Karpas-422 (cell line): ENCODE data around the gene CCNY. TPM values are rescaled to one million over a fixed set of nuclear protein-coding genes. Genes with fewer than 3 reads are reported as not detected.

ENCODE experiments used
- DNase-seq: peaks from one replicate; pipeline ENCODE4 v3.0.0-alpha.2; 2015
- H2AFZ ChIP-seq: fragments of 200-600 bp; sonication (generic); 2 replicates; pipeline ENCODE4 v1.6.1; 2014; ENCODE audit warnings: antibody characterized with exemption, low read length, mixed read lengths
- H3K27ac ChIP-seq: fragments of 200-600 bp; sonication (generic); 2 replicates; pipeline ENCODE4 v1.5.1; 2014; ENCODE audit warnings: mild to moderate bottlenecking, low read length, moderate library complexity
- H3K27me3 ChIP-seq: fragments of 200-600 bp; sonication (generic); 2 replicates; pipeline ENCODE4 v1.6.1; 2014; ENCODE audit warnings: low read length, mixed read lengths
- H3K36me3 ChIP-seq: fragments of 200-600 bp; sonication (generic); 2 replicates; pipeline ENCODE4 v1.6.1; 2014; ENCODE audit warnings: low read length, mixed read lengths; ENCODE audit not compliant: insufficient read depth
- H3K4me1 ChIP-seq: fragments of 200-600 bp; sonication (generic); 2 replicates; pipeline ENCODE4 v1.6.1; 2014; ENCODE audit warnings: mild to moderate bottlenecking, low read length, mixed read lengths
- H3K4me2 ChIP-seq: fragments of 200-600 bp; sonication (generic); 2 replicates; pipeline ENCODE4 v1.6.1; 2014; ENCODE audit warnings: low read length, low read depth, mild to moderate bottlenecking; ENCODE audit not compliant: poor library complexity, severe bottlenecking
- H3K4me3 ChIP-seq: fragments of 200-600 bp; sonication (generic); 2 replicates; pipeline ENCODE4 v1.5.1; 2014; ENCODE audit warnings: mild to moderate bottlenecking, antibody characterized with exemption, low read length, mixed read lengths
- H3K79me2 ChIP-seq: fragments of 200-600 bp; sonication (generic); 2 replicates; pipeline ENCODE4 v1.6.1; 2014; ENCODE audit warnings: mild to moderate bottlenecking, low read length, mixed read lengths
- H3K9ac ChIP-seq: fragments of 200-600 bp; sonication (generic); 2 replicates; pipeline ENCODE4 v1.6.0; 2014; ENCODE audit warnings: low read length
- H3K9me2 ChIP-seq: fragments of 200-600 bp; sonication (generic), shearing (Covaris generic); replicated peaks from 2 replicates; pipeline ENCODE4 v1.6.0; 2014; ENCODE audit warnings: mild to moderate bottlenecking, low read length, moderate library complexity; ENCODE audit not compliant: insufficient read depth
- H3K9me3 ChIP-seq: fragments of 300-700, 200-600 bp; sonication (generic); 2 replicates; pipeline ENCODE4 v1.6.1; 2014; ENCODE audit warnings: low read length, mixed read lengths
- H4K20me1 ChIP-seq: fragments of 200-600 bp; sonication (generic); 2 replicates; pipeline ENCODE4 v1.6.1; 2014; ENCODE audit warnings: mild to moderate bottlenecking, antibody characterized with exemption, low read length, low read depth; ENCODE audit not compliant: insufficient read depth
- total RNA-seq: library from RNA; depleted of rRNA; stranded (reverse); fragments of >200 nt; shearing (Covaris generic); gene quantifications from 2 replicates; pipeline ENCODE4 v1.2.3, GENCODE V29; 2014; ENCODE audit warnings: low replicate concordance

CCNY gene
- total RNA-seq, 1 experiment from 2014 or later: 19.4 TPM

DNA sequence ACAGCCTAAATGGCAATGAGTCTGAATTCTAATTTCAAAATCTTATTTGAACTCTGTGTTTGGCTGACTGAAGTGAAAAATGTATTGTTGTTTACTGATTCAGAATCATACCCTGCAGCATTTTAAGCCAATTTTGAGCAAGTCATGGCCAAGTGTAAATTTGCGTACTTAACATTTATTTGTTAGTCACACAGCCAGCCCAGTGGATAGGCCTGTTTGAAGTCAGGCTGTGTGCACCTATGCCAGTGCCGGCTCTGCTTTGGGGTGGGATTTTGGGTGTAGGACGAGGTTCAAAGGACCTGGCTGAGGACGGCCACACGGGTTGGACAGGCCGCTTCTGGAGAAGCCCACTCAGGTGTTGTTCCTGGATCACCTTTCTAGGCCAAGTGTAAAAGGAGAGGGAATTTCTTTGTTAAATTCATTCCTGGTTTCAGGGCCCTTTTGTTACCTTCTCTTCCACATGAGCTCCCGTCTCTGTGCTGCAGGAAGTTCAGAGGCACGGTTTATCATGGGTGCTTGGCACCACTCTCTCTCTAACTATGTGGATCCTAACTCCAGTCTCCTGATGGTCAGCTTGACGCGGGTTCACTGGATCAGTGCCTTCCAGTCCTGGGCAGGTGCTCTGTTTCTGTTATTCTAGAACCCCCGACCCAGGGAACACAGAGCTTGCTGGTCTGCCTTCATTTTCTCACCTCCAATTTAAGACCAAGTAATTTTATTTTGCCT, 84.7 kb downstream of the CCNY start:
- Histone ChIP-seq H3K9me3 (no peaks in the 10 kb centered on the region), H3K9me2 (no peaks in the 10 kb centered on the region), H2AFZ (no peak overlapping the region), H4K20me1 (peaks cover 47% of the 10 kb centered on the region), H3K27me3 (no peaks in the 10 kb centered on the region), H3K27ac (no peak overlapping the region), H3K9ac (no peak overlapping the region), H3K4me1 (0 out of 2 replicates have a peak, but pooled peaks cover 2% of the 10 kb centered on the region), H3K4me3 (no peak overlapping the region), H3K79me2 (no peaks in the 10 kb centered on the region; the same call in 1 of the 2 replicates), H3K36me3 (no peaks in the 10 kb centered on the region), H3K4me2 (no peak overlapping the region)
- no peak for DNase-seq

DNA sequence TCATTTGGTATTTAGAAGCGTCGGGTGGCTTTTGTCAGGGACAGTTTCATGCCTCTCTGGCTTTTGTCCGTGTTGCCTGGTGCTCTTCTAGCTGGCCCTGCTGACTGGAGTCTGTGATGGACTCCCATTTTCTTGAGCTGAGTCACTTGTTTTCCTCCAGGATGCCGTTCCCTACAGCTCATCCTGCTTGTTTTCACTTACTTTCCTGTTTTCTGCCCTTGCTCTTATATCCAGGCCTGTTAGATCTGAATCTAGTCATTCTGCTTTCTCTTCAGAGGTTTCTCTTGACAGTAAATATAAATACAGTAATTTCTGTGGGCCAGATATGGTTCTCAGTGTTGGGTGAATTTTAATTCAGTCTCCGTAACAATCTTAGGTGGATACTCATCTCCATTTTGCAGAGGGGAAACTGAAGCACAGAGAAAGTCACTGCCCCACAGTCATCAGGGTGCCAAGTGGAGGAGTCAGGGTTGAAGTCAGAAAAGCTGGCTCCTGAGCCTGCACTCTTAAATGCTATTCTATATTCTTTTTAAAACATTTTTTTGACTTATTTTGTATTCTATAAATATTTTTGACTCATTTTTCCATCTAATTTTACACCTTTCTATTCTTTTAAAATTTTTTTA, 85.4 kb downstream of the CCNY start:
- Histone ChIP-seq H2AFZ (no peak overlapping the region), H4K20me1 (peaks cover 40% of the 10 kb centered on the region), H3K4me2 (no peak overlapping the region), H3K27ac (no peak overlapping the region), H3K27me3 (no peaks in the 10 kb centered on the region), H3K79me2 (no peaks in the 10 kb centered on the region; the same call in 1 of the 2 replicates), H3K4me3 (no peak overlapping the region), H3K4me1 (0 out of 2 replicates have a peak, but pooled peaks cover 2% of the 10 kb centered on the region), H3K9ac (no peak overlapping the region), H3K36me3 (no peaks in the 10 kb centered on the region), H3K9me3 (no peaks in the 10 kb centered on the region), H3K9me2 (no peaks in the 10 kb centered on the region)
- DNase-seq: no peak

DNA sequence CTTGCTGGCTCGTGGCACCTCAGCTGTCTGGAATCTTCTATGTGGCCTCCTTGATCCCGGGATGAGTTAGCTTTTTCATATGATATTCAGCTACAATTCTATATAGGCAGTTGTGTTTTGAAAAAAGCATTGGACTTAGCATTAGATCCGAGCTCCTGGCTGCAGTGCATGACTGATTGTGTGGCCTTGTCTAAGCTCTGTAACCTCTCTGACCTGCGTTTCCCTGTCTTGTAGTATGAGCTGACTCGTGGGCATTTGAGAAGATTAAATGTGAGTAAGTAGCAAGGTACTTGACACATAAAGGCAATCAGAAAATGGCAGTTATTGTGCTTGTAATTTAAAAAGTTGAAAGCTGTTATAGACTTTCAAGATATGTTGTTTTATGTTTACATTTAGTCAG, 85.9 kb downstream of the CCNY start:
- Histone ChIP-seq H3K4me2 (no peak overlapping the region), H3K79me2 (no peaks in the 10 kb centered on the region; the same call in 1 of the 2 replicates), H4K20me1 (peaks cover 34% of the 10 kb centered on the region), H2AFZ (no peak overlapping the region), H3K9ac (no peak overlapping the region), H3K9me2 (no peaks in the 10 kb centered on the region), H3K9me3 (no peaks in the 10 kb centered on the region), H3K27me3 (no peaks in the 10 kb centered on the region), H3K27ac (no peak overlapping the region), H3K36me3 (no peaks in the 10 kb centered on the region), H3K4me3 (no peak overlapping the region), H3K4me1 (0 out of 2 replicates have a peak, but pooled peaks cover 2% of the 10 kb centered on the region)
- no peak for DNase-seq

DNA sequence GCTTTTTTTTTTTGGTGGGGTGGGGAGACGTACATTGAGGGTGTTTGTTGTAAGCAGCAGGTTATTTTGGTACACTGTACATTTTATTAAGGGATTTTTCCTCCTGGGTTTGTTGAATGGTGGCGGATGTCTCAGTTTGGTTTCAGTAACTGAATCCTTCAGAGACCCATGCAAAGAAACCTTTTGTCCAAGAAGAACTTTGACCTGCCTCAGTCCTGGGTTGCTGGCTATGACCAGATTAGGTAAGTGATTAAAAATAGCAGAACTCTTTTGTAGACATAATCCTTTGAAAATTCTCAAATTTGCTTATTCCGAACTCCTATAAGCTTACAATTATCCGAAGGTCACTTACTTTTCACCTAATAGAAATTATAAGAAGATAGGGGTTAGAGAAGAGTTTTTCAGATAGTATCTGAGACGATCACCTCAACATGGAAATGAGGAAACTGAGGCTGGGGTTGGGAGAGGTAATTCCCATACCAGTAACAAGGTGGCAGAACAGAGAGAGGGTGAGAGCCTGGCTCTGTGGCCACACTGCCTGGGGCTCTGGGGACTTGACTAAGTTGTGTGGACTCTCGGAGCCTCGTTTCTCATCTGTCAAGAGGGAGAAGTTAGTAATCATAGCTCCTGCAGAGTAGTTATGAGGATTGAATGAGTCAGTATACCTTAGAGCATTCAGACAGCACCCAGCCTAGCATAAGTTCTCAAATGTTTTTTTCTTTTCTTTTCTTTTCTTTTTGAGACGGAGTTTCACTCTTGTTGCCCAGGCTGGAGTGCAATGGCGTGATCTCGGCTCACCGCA, 87.4 kb downstream of the CCNY start:
- Histone ChIP-seq H3K4me2 (no peak overlapping the region), H3K4me1 (no peaks in the 10 kb centered on the region), H3K27ac (no peak overlapping the region), H2AFZ (no peak overlapping the region), H3K9me3 (no peaks in the 10 kb centered on the region), H3K79me2 (no peaks in the 10 kb centered on the region; the same call in 1 of the 2 replicates), H3K9ac (no peak overlapping the region), H4K20me1 (peaks cover 27% of the 10 kb centered on the region), H3K27me3 (no peaks in the 10 kb centered on the region), H3K9me2 (no peaks in the 10 kb centered on the region), H3K4me3 (no peak overlapping the region), H3K36me3 (no peaks in the 10 kb centered on the region)
- DNase-seq: no peak

DNA sequence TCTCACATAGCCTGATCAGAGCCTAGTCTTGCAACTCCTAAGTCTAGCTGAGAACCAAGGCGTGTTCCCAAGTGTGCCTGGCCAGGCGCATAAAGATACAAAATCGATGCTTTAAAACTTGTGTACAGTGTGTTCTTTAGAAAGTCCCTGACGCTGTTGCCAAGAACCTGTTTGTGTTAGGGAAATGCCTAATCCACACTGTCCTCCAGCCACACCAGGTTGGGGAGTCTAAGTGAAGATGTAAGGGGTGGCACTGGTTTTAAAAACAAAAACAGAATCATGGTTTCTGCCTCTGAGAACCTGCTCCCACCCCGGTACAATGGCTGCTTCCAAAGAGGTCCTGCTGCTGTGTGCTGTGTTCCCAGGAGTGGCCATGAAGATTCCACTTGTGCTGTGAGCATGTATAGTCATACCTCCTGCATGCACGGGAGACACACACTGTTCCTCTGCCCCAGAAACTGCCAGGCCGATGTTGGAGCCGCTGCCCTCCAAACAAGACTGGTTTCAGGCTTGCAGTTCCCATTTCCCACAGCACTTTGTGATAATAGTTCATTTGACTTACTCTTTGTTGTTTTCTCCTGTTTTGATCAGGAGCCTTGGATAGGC, 88.5 kb downstream of the CCNY start:
- no peak overlapping the region for H3K4me3 ChIP-seq
- H3K27me3 ChIP-seq: no peaks in the 10 kb centered on the region
- H3K9me3 ChIP-seq: no peaks in the 10 kb centered on the region
- H4K20me1 ChIP-seq: peaks cover 17% of the 10 kb centered on the region
- no peaks in the 10 kb centered on the region for H3K9me2 ChIP-seq
- H3K4me2 ChIP-seq: no peak overlapping the region
- no peak overlapping the region for H3K27ac ChIP-seq
- no peaks in the 10 kb centered on the region for H3K4me1 ChIP-seq
- H3K9ac ChIP-seq: no peak overlapping the region
- H3K36me3 ChIP-seq: no peaks in the 10 kb centered on the region
- DNase-seq: no peak
- H3K79me2 ChIP-seq: no peaks in the 10 kb centered on the region; the same call in 1 of the 2 replicates
- no peak overlapping the region for H2AFZ ChIP-seq

DNA sequence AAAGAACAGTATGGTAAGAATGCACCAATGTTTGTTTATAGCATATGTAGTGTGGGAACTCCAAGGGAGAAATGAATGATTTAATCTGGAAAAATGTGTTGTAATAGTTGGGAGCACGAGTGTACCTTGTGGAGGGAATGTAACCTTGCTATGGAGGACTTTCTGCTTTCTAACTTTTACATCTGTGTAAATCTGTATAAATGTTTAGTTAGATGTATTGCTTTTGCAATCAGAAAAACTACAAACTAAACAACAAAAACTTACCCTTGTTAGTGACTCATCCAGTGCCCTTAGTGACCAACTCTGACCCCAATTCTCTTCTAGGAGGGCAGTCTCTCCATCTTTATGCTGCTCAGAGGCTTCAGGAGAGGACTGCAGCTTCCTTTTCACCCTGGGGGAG, 89.3 kb downstream of the CCNY start:
- Histone ChIP-seq H2AFZ (no peak overlapping the region), H3K4me1 (no peaks in the 10 kb centered on the region), H3K4me2 (no peak overlapping the region), H3K9me2 (no peaks in the 10 kb centered on the region), H3K27ac (no peak overlapping the region), H3K27me3 (no peaks in the 10 kb centered on the region), H4K20me1 (peaks cover 11% of the 10 kb centered on the region; the same call in 1 of the 2 replicates), H3K4me3 (no peak overlapping the region), H3K36me3 (no peaks in the 10 kb centered on the region), H3K9ac (no peak overlapping the region), H3K9me3 (no peaks in the 10 kb centered on the region), H3K79me2 (no peaks in the 10 kb centered on the region; the same call in 1 of the 2 replicates)
- no peak for DNase-seq

DNA sequence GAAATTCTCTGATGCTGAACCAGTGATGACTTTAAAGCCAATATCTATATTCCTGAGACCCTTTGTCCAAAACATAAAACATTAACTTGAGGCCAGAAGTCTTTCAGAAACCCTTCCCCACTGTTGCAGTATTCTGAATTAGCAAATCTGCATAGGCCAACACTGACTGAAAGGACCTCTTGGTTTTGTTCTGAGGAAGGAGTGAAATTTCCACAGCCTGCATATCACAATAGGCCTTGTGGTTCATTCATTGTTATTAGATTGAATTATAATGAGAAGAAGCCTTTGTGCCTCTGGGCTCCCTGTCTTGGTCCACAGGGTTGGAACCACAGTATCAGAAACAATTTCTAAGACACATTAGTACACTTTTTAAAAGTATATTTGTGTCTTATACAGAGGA, 90.3 kb downstream of the CCNY start:
- Histone ChIP-seq H3K27ac (no peak overlapping the region), H3K9ac (no peak overlapping the region), H2AFZ (no peak overlapping the region), H3K27me3 (no peaks in the 10 kb centered on the region), H3K4me3 (no peak overlapping the region), H3K9me3 (no peaks in the 10 kb centered on the region), H3K79me2 (no peaks in the 10 kb centered on the region; the same call in 1 of the 2 replicates), H3K36me3 (no peaks in the 10 kb centered on the region), H3K4me2 (no peak overlapping the region), H3K9me2 (no peaks in the 10 kb centered on the region), H3K4me1 (no peaks in the 10 kb centered on the region), H4K20me1 (peaks cover 9% of the 10 kb centered on the region; the same call in 1 of the 2 replicates)
- no peak for DNase-seq
